BJ (cell line): ENCODE results near the gene CDH12. TPM values are rescaled to one million over a fixed set of nuclear protein-coding genes. Genes with fewer than 3 reads are reported as not detected.

ENCODE experiments used
- CTCF ChIA-PET: fragments of 350-600 bp; formaldehyde crosslinking; extraction: SDS; loops from one replicate; lab custom pipeline; 2021; ENCODE audit warnings: antibody characterized with exemption, inconsistent platforms; lab: Yijun Ruan, JAX
- POLR2A ChIA-PET: fragments of 300-600 bp; sonication (Branson Sonifier 250); formaldehyde crosslinking; extraction: SDS; loops from one replicate; lab custom pipeline; 2021; ENCODE audit warnings: antibody characterized with exemption; lab: Charles Lee
- DNase-seq: peaks from one replicate; pipeline ENCODE4 v3.0.0-alpha.2; 2011; ENCODE audit warnings: low read depth
- H3K27me3 ChIP-seq: 2 replicates; pipeline ENCODE4 v1.6.0; 2011; ENCODE audit warnings: low read length; ENCODE audit not compliant: control insufficient read depth, insufficient read depth
- H3K36me3 ChIP-seq: 2 replicates; pipeline ENCODE4 v1.5.1; 2011; ENCODE audit warnings: low read length; ENCODE audit not compliant: control insufficient read depth, insufficient read depth
- H3K4me3 ChIP-seq: 2 replicates; pipeline ENCODE4 v1.5.1; 2011; ENCODE audit warnings: low read depth, mild to moderate bottlenecking, control low read depth, low read length
- CTCF ChIP-seq: IDR thresholded peaks from 2 replicates; pipeline ENCODE4 v1.5.1; 2011; ENCODE audit warnings: low read depth, mild to moderate bottlenecking, control low read depth, inconsistent platforms, low read length, moderate library complexity; ENCODE audit not compliant: insufficient read depth
- polyA plus RNA-seq: library from polyadenylated mRNA; depleted of rRNA; stranded (reverse); fragments of >200 nt; gene quantifications from 2 replicates; pipeline ENCODE4 v1.2.3, GENCODE V29; 2011

The CDH12 gene
- polyA plus RNA-seq, 1 experiment, result not detected

GRCh38 chr5:22560147-22560546 is 293.0 kb downstream of the CDH12 start:
- no peak for DNase-seq
- no peak overlapping the region for H3K4me3 ChIP-seq
- H3K27me3 ChIP-seq, result no peaks in the 10 kb centered on the region
- H3K36me3 ChIP-seq, result no peaks in the 10 kb centered on the region
- CTCF ChIA-PET, result interaction anchor here (0.7 kb wide), 1 partner anchor 74 kb away, joined by 3 read pairs; no protein-coding TSS in a partner anchor
- POLR2A ChIA-PET, result no interaction called here
- TF ChIP-seq CTCF, result no peak

GRCh38 chr5:22557251-22557650 is 295.9 kb downstream of the CDH12 start:
- DNase-seq, result no peak
- no peak for TF ChIP-seq CTCF
- Histone ChIP-seq H3K36me3 (no peaks in the 10 kb centered on the region), H3K4me3 (no peak overlapping the region), H3K27me3 (no peaks in the 10 kb centered on the region)
- ChIA-PET CTCF (no interaction called here), POLR2A (no interaction called here)

- Histone ChIP-seq H3K36me3 (no peaks in the 10 kb centered on the region), H3K27me3 (no peaks in the 10 kb centered on the region), H3K4me3 (no peak overlapping the region)
- CTCF ChIA-PET, result no interaction called here
- no peak for DNase-seq
- POLR2A ChIA-PET, result no interaction called here
- no peak for TF ChIP-seq CTCF
Observed at GRCh38 chr5:22554475-22554874, 298.7 kb downstream of the CDH12 start.

GRCh38 chr5:22549876-22550671 is 303.1 kb downstream of the CDH12 start:
- Histone ChIP-seq H3K27me3 (no peaks in the 10 kb centered on the region), H3K36me3 (no peaks in the 10 kb centered on the region), H3K4me3 (no peak overlapping the region)
- TF ChIP-seq CTCF, result no peak
- ChIA-PET POLR2A (no interaction called here), CTCF (no interaction called here)
- no peak for DNase-seq

- ChIA-PET CTCF (no interaction called here), POLR2A (no interaction called here)
- H3K27me3 ChIP-seq, result no peaks in the 10 kb centered on the region
- no peak for DNase-seq
- H3K36me3 ChIP-seq, result no peaks in the 10 kb centered on the region
- no peak for TF ChIP-seq CTCF
- H3K4me3 ChIP-seq, result no peak overlapping the region
Observed at GRCh38 chr5:22542340-22542739, 310.8 kb downstream of the CDH12 start.
